HEK293T (cell line): ENCODE data around the gene L3MBTL4.

ENCODE experiments used
- NFRKB ChIP-seq: fragments of 450-650 bp; IDR thresholded peaks from 2 replicates; pipeline ENCODE4 v1.6.1; 2016; ENCODE audit warnings: mild to moderate bottlenecking, moderate library complexity
- TARDBP ChIP-seq: fragments of 450-650 bp; IDR thresholded peaks from 2 replicates; pipeline ENCODE4 v1.6.1; 2016

GRCh38 chr18:6106091-6106685 is 308.5 kb downstream of the L3MBTL4 start:
- TF ChIP-seq TARDBP (no peak), NFRKB (no peak)
